ENCODE data around the gene ILRUN. TPM values are rescaled to one million over a fixed set of nuclear protein-coding genes. Genes with fewer than 3 reads are reported as not detected.
A peak's percentile ranks its signal among the peaks of the same experiment; 100 is the strongest.
"Not testable (repeated sequence)": the region's sequence is repeated elsewhere in the genome, so short reads cannot be mapped to it uniquely, and the experiment has no call there.

The ILRUN gene
- polyA plus RNA-seq, 1 donor (not counting 4 experiments of a cell fraction or from before 2014, with no cell fraction given) = 64.1 TPM

GRCh38 chr6:34656378-34657036 lies 40.1 kb downstream of the ILRUN start:
- TF ChIP-seq, protein P1, sequence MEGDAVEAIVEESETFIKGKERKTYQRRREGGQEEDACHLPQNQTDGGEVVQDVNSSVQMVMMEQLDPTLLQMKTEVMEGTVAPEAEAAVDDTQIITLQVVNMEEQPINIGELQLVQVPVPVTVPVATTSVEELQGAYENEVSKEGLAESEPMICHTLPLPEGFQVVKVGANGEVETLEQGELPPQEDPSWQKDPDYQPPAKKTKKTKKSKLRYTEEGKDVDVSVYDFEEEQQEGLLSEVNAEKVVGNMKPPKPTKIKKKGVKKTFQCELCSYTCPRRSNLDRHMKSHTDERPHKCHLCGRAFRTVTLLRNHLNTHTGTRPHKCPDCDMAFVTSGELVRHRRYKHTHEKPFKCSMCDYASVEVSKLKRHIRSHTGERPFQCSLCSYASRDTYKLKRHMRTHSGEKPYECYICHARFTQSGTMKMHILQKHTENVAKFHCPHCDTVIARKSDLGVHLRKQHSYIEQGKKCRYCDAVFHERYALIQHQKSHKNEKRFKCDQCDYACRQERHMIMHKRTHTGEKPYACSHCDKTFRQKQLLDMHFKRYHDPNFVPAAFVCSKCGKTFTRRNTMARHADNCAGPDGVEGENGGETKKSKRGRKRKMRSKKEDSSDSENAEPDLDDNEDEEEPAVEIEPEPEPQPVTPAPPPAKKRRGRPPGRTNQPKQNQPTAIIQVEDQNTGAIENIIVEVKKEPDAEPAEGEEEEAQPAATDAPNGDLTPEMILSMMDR (optimal IDR thresholded peaks at IDR 0.05 in 1 of 3, IDR thresholded peaks at IDR 0.05 in 1 of 3, conservative IDR thresholded peaks at IDR 0.05 in 1 of 3; ENCODE audit: extremely low read depth in 1 of 3, insufficient read depth in 2 of 3, low read length in 3 of 3) = no peak
- TF ChIP-seq EZH2 (IDR thresholded peaks at IDR 0.05; ENCODE audit: low read length) = no peak
- Histone ChIP-seq H3K27ac (ENCODE audit: control insufficient read depth, insufficient read depth, low read length) (peak overlapping the region; percentile 95), H3K4me2 (ENCODE audit: control insufficient read depth, extremely low read depth, insufficient read depth, low read depth, low read length) (peak overlapping the region; percentile 99), H3K9me1 (ENCODE audit: control insufficient read depth, extremely low read depth, insufficient read depth, low read length) (no peaks in the 10 kb centered on the region), H3K4me3 (ENCODE audit: control insufficient read depth in 2 of 3, extremely low read depth in 1 of 3, insufficient read depth in 2 of 3, low read depth in 1 of 3, low read length in 3 of 3) (peak overlapping the region in 2 of 3 experiments; percentile 65 to 71), H3K36me3 (ENCODE audit: control insufficient read depth in 2 of 2, extremely low read depth in 1 of 2, insufficient read depth in 2 of 2, low read length in 2 of 2) (peaks cover 12 to 14% of the 10 kb centered on the region in 2 experiments), H3K4me1 (ENCODE audit: control insufficient read depth, extremely low read depth, insufficient read depth, low read length) (peaks cover 34% of the 10 kb centered on the region), H4K20me1 (ENCODE audit: control insufficient read depth, extremely low read depth, insufficient read depth, low read length) (no peaks in the 10 kb centered on the region), H3K9me3 (ENCODE audit: control insufficient read depth, low read depth, low read length) (no peaks in the 10 kb centered on the region), H3K27me3 (ENCODE audit: control insufficient read depth, extremely low read depth, insufficient read depth, low read length) (no peaks in the 10 kb centered on the region), H3K79me2 (ENCODE audit: control insufficient read depth, insufficient read depth, low read length) (peaks cover 74% of the 10 kb centered on the region), H2AFZ (ENCODE audit: control insufficient read depth, low read length) (no peak overlapping the region), H3K9ac (ENCODE audit: control insufficient read depth, extremely low read depth, insufficient read depth, low read length) (peak overlapping the region; percentile 79)
- FAIRE-seq (no peak), DNase-seq (ENCODE audit: low read depth, low spot score) (no peak)
- dilution Hi-C loops (cut with MboI; ENCODE audit: extremely low pct_ligation_motif_present, low sequenced_read_pairs) = no loop called here

DNA sequence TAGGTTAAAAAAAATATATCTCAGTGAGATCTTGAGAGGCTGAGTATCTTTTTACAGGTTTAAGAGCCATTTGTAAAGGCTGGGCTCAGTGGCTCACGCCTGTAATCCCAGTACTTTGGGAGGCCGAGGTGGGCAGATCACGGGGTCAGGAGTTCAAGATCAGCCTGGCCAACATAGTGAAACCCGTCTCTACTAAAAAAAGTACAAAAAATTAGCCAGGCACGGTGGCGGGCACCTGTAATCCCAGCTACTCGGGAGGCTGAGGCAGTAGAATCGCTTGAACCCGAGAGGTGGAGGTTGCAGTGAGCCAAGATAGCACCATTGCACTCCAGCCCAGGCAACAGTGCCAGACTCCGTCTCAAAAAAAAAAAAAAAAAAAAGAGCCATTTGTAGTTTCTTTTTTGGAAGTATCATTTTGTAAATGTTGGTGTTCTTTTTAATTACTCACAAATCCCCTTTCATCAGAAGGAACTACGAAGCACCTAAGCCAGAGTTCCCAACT lies 40.6 kb downstream of the ILRUN start:
- H3K27ac ChIP-seq (ENCODE audit: control insufficient read depth, insufficient read depth, low read length) = peak overlapping the region; percentile 95
- H3K9ac ChIP-seq (ENCODE audit: control insufficient read depth, extremely low read depth, insufficient read depth, low read length); FAIRE-seq; DNase-seq (ENCODE audit: low read depth, low spot score); H3K9me1 ChIP-seq (ENCODE audit: control insufficient read depth, extremely low read depth, insufficient read depth, low read length); H3K4me2 ChIP-seq (ENCODE audit: control insufficient read depth, extremely low read depth, insufficient read depth, low read depth, low read length); dilution Hi-C loops (cut with MboI; ENCODE audit: extremely low pct_ligation_motif_present, low sequenced_read_pairs); H4K20me1 ChIP-seq (ENCODE audit: control insufficient read depth, extremely low read depth, insufficient read depth, low read length); H3K4me3 ChIP-seq (ENCODE audit: control insufficient read depth in 2 of 3, extremely low read depth in 1 of 3, insufficient read depth in 2 of 3, low read depth in 1 of 3, low read length in 3 of 3); H3K9me3 ChIP-seq (ENCODE audit: control insufficient read depth, low read depth, low read length); H2AFZ ChIP-seq (ENCODE audit: control insufficient read depth, low read length); H3K27me3 ChIP-seq (ENCODE audit: control insufficient read depth, extremely low read depth, insufficient read depth, low read length): not testable (repeated sequence)
- peaks cover 34% of the 10 kb centered on the region for H3K4me1 ChIP-seq (ENCODE audit: control insufficient read depth, extremely low read depth, insufficient read depth, low read length)
- peaks cover 72% of the 10 kb centered on the region for H3K79me2 ChIP-seq (ENCODE audit: control insufficient read depth, insufficient read depth, low read length)
- H3K36me3 ChIP-seq (ENCODE audit: control insufficient read depth in 2 of 2, extremely low read depth in 1 of 2, insufficient read depth in 2 of 2, low read length in 2 of 2) = peaks cover 12 to 14% of the 10 kb centered on the region in 2 experiments
